Measurements from ENCODE around the gene AGK. TPM values are rescaled to one million over a fixed set of nuclear protein-coding genes. Genes with fewer than 3 reads are reported as not detected.

The AGK gene
- total RNA-seq, 1 donor = 25.5 TPM

GRCh38 chr7:141587304-141587703, 36.1 kb downstream of the AGK start:
- Histone ChIP-seq H3K4me1 (ENCODE audit: insufficient read depth, low read length) (peaks cover 4% of the 10 kb centered on the region), H3K9me3 (ENCODE audit: low read depth, low read length) (no peaks in the 10 kb centered on the region), H3K4me3 (ENCODE audit: low read length) (no peak overlapping the region), H3K27me3 (ENCODE audit: insufficient read depth, low read length) (no peaks in the 10 kb centered on the region)

DNA sequence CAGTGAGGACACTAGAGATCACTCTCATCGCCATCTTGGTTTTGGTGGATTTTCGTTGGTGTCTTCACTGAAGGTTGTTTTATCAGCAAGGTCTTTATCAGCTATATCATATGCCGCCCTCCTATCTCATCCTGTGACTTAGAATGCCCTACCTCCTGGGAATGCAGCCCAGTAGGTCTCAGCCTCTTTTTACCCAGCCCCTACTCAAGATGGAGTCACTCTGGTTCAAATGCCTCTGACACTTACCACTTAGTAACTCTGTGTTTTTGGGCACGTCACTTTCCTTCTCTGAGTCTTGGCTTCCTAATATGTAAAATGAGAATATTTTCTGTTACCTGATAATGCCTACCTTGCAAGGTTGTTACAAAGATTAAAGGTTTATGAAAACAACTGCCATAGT, 37.7 kb downstream of the AGK start:
- Histone ChIP-seq H3K4me1 (ENCODE audit: insufficient read depth, low read length) (peaks cover 4% of the 10 kb centered on the region), H3K4me3 (ENCODE audit: low read length) (no peak overlapping the region), H3K9me3 (ENCODE audit: low read depth, low read length) (no peaks in the 10 kb centered on the region), H3K27me3 (ENCODE audit: insufficient read depth, low read length) (no peaks in the 10 kb centered on the region)

- no peaks in the 10 kb centered on the region for H3K9me3 ChIP-seq (ENCODE audit: low read depth, low read length)
- H3K27me3 ChIP-seq (ENCODE audit: insufficient read depth, low read length) = no peaks in the 10 kb centered on the region
- no peak overlapping the region for H3K4me3 ChIP-seq (ENCODE audit: low read length)
- peaks cover 4% of the 10 kb centered on the region for H3K4me1 ChIP-seq (ENCODE audit: insufficient read depth, low read length)
Observed at GRCh38 chr7:141590071-141590470, 38.9 kb downstream of the AGK start.

GRCh38 chr7:141590666-141591065, 39.5 kb downstream of the AGK start:
- Histone ChIP-seq H3K4me1 (ENCODE audit: insufficient read depth, low read length) (peaks cover 4% of the 10 kb centered on the region), H3K27me3 (ENCODE audit: insufficient read depth, low read length) (no peaks in the 10 kb centered on the region)

GRCh38 chr7:141593134-141593533, 41.9 kb downstream of the AGK start:
- Histone ChIP-seq H3K4me3 (ENCODE audit: low read length) (no peak overlapping the region), H3K4me1 (ENCODE audit: insufficient read depth, low read length) (no peaks in the 10 kb centered on the region), H3K9me3 (ENCODE audit: low read depth, low read length) (no peaks in the 10 kb centered on the region), H3K27me3 (ENCODE audit: insufficient read depth, low read length) (no peaks in the 10 kb centered on the region)

More at GRCh38 chr7:141590666-141591065, 39.5 kb downstream of the AGK start:
- Histone ChIP-seq H3K4me3 (ENCODE audit: low read length) (no peak overlapping the region), H3K9me3 (ENCODE audit: low read depth, low read length) (no peaks in the 10 kb centered on the region)

GRCh38 chr7:141597966-141598365, 46.8 kb downstream of the AGK start:
- no peak overlapping the region for H3K4me3 ChIP-seq (ENCODE audit: low read length)
- H3K9me3 ChIP-seq (ENCODE audit: low read depth, low read length) = no peaks in the 10 kb centered on the region
- H3K4me1 ChIP-seq (ENCODE audit: insufficient read depth, low read length) = no peaks in the 10 kb centered on the region
- H3K27me3 ChIP-seq (ENCODE audit: insufficient read depth, low read length) = no peaks in the 10 kb centered on the region

- no peak overlapping the region for H3K4me3 ChIP-seq (ENCODE audit: low read length)
- H3K27me3 ChIP-seq (ENCODE audit: insufficient read depth, low read length) = no peaks in the 10 kb centered on the region
- no peaks in the 10 kb centered on the region for H3K4me1 ChIP-seq (ENCODE audit: insufficient read depth, low read length)
- no peaks in the 10 kb centered on the region for H3K9me3 ChIP-seq (ENCODE audit: low read depth, low read length)
Observed at GRCh38 chr7:141598408-141598807, 47.2 kb downstream of the AGK start.

DNA sequence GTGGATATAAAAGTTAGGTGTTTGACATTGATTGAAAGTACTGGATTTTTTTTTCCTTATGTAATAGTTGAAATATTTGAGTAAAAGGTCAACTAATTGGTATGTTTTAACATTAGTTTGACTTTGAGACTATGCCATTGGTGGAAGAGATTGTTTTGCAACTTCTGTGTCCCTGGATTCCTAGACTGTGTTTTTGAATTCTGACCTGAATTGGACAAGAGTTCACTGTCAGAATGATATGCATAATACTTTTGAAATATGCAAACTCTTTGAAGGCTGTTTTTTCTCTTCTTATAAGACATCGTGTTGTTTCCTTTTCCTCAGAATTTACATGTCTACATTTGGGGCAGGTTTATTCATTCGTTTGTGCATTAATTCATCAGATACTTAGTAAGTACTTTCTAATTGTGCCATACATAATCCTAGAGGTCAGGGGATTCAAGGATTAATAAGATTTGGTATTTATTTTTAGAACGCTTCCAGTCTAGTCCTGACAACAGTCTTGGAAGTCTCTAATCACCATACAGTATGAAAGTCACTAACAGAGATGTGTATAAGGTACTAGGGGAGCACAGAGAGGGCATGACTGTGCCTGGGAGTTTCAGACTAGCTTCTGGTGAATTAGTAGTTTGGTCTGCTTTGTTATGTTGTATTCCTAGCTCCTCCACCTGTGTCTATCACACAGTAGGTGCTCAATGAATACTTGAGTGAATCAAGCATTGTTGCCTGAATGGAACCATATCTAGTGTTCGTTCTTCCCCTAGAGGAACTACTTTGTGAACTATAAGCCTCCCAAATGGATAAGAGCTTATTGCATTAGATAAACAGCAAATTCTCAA, 49.2 kb downstream of the AGK start:
- H3K9me3 ChIP-seq (ENCODE audit: low read depth, low read length) = no peaks in the 10 kb centered on the region
- H3K27me3 ChIP-seq (ENCODE audit: insufficient read depth, low read length) = no peaks in the 10 kb centered on the region
- no peaks in the 10 kb centered on the region for H3K4me1 ChIP-seq (ENCODE audit: insufficient read depth, low read length)
- H3K4me3 ChIP-seq (ENCODE audit: low read length) = no peak overlapping the region

- no peak overlapping the region for H3K4me3 ChIP-seq (ENCODE audit: low read length)
- H3K9me3 ChIP-seq (ENCODE audit: low read depth, low read length) = no peaks in the 10 kb centered on the region
- no peaks in the 10 kb centered on the region for H3K27me3 ChIP-seq (ENCODE audit: insufficient read depth, low read length)
- no peaks in the 10 kb centered on the region for H3K4me1 ChIP-seq (ENCODE audit: insufficient read depth, low read length)
Observed at GRCh38 chr7:141609576-141609975, 58.4 kb downstream of the AGK start.

DNA sequence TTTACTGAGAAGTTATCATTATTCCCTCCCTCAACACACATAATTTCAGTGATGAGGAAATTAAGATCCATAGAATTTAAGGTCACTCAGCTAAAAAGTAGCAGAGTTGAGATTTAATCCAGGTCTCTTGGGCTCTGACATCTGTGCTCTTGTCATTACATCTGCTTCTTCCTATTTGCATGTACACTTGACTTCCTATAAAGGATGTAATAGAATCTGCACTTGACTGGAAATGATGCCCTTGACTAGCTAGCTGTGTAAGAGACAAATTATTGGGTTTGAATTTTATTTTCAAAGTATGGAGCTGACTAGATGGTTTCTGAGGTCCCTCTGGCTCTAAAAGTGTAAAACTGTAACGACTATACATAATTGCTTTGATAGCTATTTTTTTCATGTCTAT, 59.5 kb downstream of the AGK start:
- Histone ChIP-seq H3K4me1 (ENCODE audit: insufficient read depth, low read length) (no peaks in the 10 kb centered on the region), H3K9me3 (ENCODE audit: low read depth, low read length) (no peaks in the 10 kb centered on the region), H3K4me3 (ENCODE audit: low read length) (no peak overlapping the region), H3K27me3 (ENCODE audit: insufficient read depth, low read length) (no peaks in the 10 kb centered on the region)

DNA sequence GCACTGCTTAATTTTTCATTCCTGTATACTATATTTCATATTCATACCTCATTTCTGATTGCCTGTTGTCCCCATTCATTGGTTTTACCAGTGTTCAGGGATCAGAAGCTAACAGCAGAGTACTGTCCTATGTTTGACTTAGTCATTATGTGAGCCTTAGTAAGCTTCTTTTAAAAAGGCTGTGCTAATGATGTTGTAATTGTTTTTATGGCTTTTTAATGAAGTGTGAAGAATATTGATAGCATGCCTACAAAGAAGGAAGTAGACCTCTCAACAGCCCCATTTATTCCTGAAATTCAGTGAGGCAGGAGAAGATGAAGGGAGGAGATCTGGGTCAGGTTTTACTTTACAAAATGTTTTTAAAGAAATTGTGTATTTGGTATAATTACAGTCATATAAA, 61.7 kb downstream of the AGK start:
- no peak overlapping the region for H3K4me3 ChIP-seq (ENCODE audit: low read length)
- H3K4me1 ChIP-seq (ENCODE audit: insufficient read depth, low read length) = no peaks in the 10 kb centered on the region
- H3K9me3 ChIP-seq (ENCODE audit: low read depth, low read length) = no peaks in the 10 kb centered on the region

DNA sequence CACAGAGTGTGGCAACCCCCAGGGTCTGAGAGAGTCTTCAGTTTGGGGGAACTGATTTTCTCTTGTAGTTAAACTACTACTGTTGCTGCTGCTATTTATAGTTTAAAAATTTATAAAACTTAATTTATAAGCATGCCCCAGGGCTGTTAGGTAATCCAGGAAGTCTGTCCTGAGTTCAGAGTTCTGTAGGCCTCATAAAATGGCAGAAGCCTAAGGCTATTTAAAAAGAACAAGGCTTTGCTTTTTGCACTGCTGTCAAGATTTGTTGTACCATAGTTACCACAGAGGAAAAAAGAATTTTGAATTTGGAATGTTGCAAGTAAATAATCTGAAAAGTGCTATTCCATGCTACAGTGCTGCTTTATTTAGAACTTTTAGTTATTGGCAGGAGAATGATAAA, 66.1 kb downstream of the AGK start:
- Histone ChIP-seq H3K4me3 (ENCODE audit: low read length) (no peak overlapping the region), H3K9me3 (ENCODE audit: low read depth, low read length) (no peaks in the 10 kb centered on the region), H3K27me3 (ENCODE audit: insufficient read depth, low read length) (no peaks in the 10 kb centered on the region), H3K4me1 (ENCODE audit: insufficient read depth, low read length) (no peaks in the 10 kb centered on the region)

More for the DNA sequence above, 61.7 kb downstream of the AGK start:
- no peaks in the 10 kb centered on the region for H3K27me3 ChIP-seq (ENCODE audit: insufficient read depth, low read length)

GRCh38 chr7:141619745-141620144, 68.5 kb downstream of the AGK start:
- Histone ChIP-seq H3K4me1 (ENCODE audit: insufficient read depth, low read length) (no peaks in the 10 kb centered on the region), H3K9me3 (ENCODE audit: low read depth, low read length) (no peaks in the 10 kb centered on the region), H3K27me3 (ENCODE audit: insufficient read depth, low read length) (no peaks in the 10 kb centered on the region), H3K4me3 (ENCODE audit: low read length) (no peak overlapping the region)

GRCh38 chr7:141624763-141625162, 73.6 kb downstream of the AGK start:
- H3K4me3 ChIP-seq (ENCODE audit: low read length) = no peak overlapping the region
- H3K9me3 ChIP-seq (ENCODE audit: low read depth, low read length) = no peaks in the 10 kb centered on the region
- H3K27me3 ChIP-seq (ENCODE audit: insufficient read depth, low read length) = no peaks in the 10 kb centered on the region
- no peaks in the 10 kb centered on the region for H3K4me1 ChIP-seq (ENCODE audit: insufficient read depth, low read length)

GRCh38 chr7:141630621-141631020, 79.4 kb downstream of the AGK start:
- H3K27me3 ChIP-seq (ENCODE audit: insufficient read depth, low read length) = no peaks in the 10 kb centered on the region
- no peaks in the 10 kb centered on the region for H3K4me1 ChIP-seq (ENCODE audit: insufficient read depth, low read length)
- H3K4me3 ChIP-seq (ENCODE audit: low read length) = no peak overlapping the region
- no peaks in the 10 kb centered on the region for H3K9me3 ChIP-seq (ENCODE audit: low read depth, low read length)

- Histone ChIP-seq H3K4me3 (ENCODE audit: low read length) (no peak overlapping the region), H3K9me3 (ENCODE audit: low read depth, low read length) (no peaks in the 10 kb centered on the region), H3K4me1 (ENCODE audit: insufficient read depth, low read length) (no peaks in the 10 kb centered on the region)
Observed at GRCh38 chr7:141631525-141631924, 80.3 kb downstream of the AGK start.

More at GRCh38 chr7:141631525-141631924, 80.3 kb downstream of the AGK start:
- H3K27me3 ChIP-seq (ENCODE audit: insufficient read depth, low read length) = no peaks in the 10 kb centered on the region

Data from mononuclear cell (primary cell).